ENCODE results near the gene PRSS27. TPM values are rescaled to one million over a fixed set of nuclear protein-coding genes. Genes with fewer than 3 reads are reported as not detected.

PRSS27 gene
- total RNA-seq, 1 experiment from 2014 or later: 14.8 TPM

GRCh38 chr16:2713985-2714774, 5.8 kb downstream of the PRSS27 start:
- H3K9me3 ChIP-seq (ENCODE audit: insufficient read depth, low read depth): no peaks in the 10 kb centered on the region
- peaks cover 6% of the 10 kb centered on the region; the same call in 1 of the 2 replicates for H4K20me1 ChIP-seq (ENCODE audit: insufficient read depth)
- no peaks in the 10 kb centered on the region for H3K36me3 ChIP-seq (ENCODE audit: low read depth)
- intact Hi-C loops (cut with micrococcal nuclease; ENCODE audit: unreplicated experiment): no loop called here
- H3K27ac ChIP-seq: no peak overlapping the region
- DNase-seq: no peak
- no peaks in the 10 kb centered on the region for H3K27me3 ChIP-seq (ENCODE audit: insufficient read depth, low read depth)
- CTCF ChIA-PET: no interaction called here
- peaks cover 9% of the 10 kb centered on the region for H3K4me1 ChIP-seq (replicated peaks; ENCODE audit: insufficient read depth)
- 0 out of 2 replicates have a peak, but pooled peaks cover 4% of the 10 kb centered on the region for H3K79me2 ChIP-seq (ENCODE audit: low read depth)
- no TSS peak for BruUV-seq (replicated peaks)
- H3K4me3 ChIP-seq: no peak overlapping the region
- POLR2A ChIA-PET (ENCODE audit: unreplicated experiment): no interaction called here
- H2AFZ ChIP-seq: no peak overlapping the region
- peaks cover 7% of the 10 kb centered on the region; the same call in 1 of the 2 replicates for H3F3A ChIP-seq (ENCODE audit: insufficient read depth, low read depth)
- TF ChIP-seq EZH2 (IDR thresholded peaks at IDR 0.05; ENCODE audit: low read depth) (no peak), CTCF (conservative IDR thresholded peaks at IDR 0.05) (no peak)
- no peak overlapping the region for H3K4me2 ChIP-seq
- no peaks in the 10 kb centered on the region for H3K9me2 ChIP-seq (ENCODE audit: insufficient read depth)

GRCh38 chr16:2713523-2713922, 6.5 kb downstream of the PRSS27 start:
- no peak overlapping the region for H3K4me3 ChIP-seq
- no peak overlapping the region for H3K4me2 ChIP-seq
- no peak for TF ChIP-seq EZH2 (IDR thresholded peaks at IDR 0.05; ENCODE audit: low read depth)
- H3K9me3 ChIP-seq (ENCODE audit: insufficient read depth, low read depth): no peaks in the 10 kb centered on the region
- ChIA-PET POLR2A (ENCODE audit: unreplicated experiment) (no interaction called here), CTCF (no interaction called here)
- no peak for DNase-seq
- 0 out of 2 replicates have a peak, but pooled peaks cover 2% of the 10 kb centered on the region for H3K79me2 ChIP-seq (ENCODE audit: low read depth)
- no peaks in the 10 kb centered on the region for H3K9me2 ChIP-seq (ENCODE audit: insufficient read depth)
- intact Hi-C loops (cut with micrococcal nuclease; ENCODE audit: unreplicated experiment): no loop called here
- H3K27me3 ChIP-seq (ENCODE audit: insufficient read depth, low read depth): no peaks in the 10 kb centered on the region
- H3K4me1 ChIP-seq (replicated peaks; ENCODE audit: insufficient read depth): peaks cover 3% of the 10 kb centered on the region
- no TSS peak for BruUV-seq (replicated peaks)
- H2AFZ ChIP-seq: no peak overlapping the region
- H3K27ac ChIP-seq: no peak overlapping the region
- H3F3A ChIP-seq (ENCODE audit: insufficient read depth, low read depth): peaks cover under 1% of the 10 kb centered on the region; the same call in 1 of the 2 replicates
- H4K20me1 ChIP-seq (ENCODE audit: insufficient read depth): no peaks in the 10 kb centered on the region; the same call in 1 of the 2 replicates
- H3K36me3 ChIP-seq (ENCODE audit: low read depth): no peaks in the 10 kb centered on the region

GRCh38 chr16:2712546-2712945, 7.5 kb downstream of the PRSS27 start:
- Histone ChIP-seq H3K4me2 (no peak overlapping the region), H3K9me2 (ENCODE audit: insufficient read depth) (no peaks in the 10 kb centered on the region), H4K20me1 (ENCODE audit: insufficient read depth) (no peaks in the 10 kb centered on the region), H3K27ac (no peak overlapping the region), H3K4me3 (no peak overlapping the region), H3K9me3 (ENCODE audit: insufficient read depth, low read depth) (no peaks in the 10 kb centered on the region), H3K36me3 (ENCODE audit: low read depth) (no peaks in the 10 kb centered on the region), H3K27me3 (ENCODE audit: insufficient read depth, low read depth) (no peaks in the 10 kb centered on the region), H3F3A (ENCODE audit: insufficient read depth, low read depth) (no peaks in the 10 kb centered on the region; the same call in 1 of the 2 replicates), H2AFZ (no peak overlapping the region), H3K4me1 (replicated peaks; ENCODE audit: insufficient read depth) (no peaks in the 10 kb centered on the region), H3K79me2 (ENCODE audit: low read depth) (no peaks in the 10 kb centered on the region)
- no TSS peak for BruUV-seq (replicated peaks)
- no peak for DNase-seq
- TF ChIP-seq EZH2 (IDR thresholded peaks at IDR 0.05; ENCODE audit: low read depth) (no peak), CTCF (conservative IDR thresholded peaks at IDR 0.05) (no peak)
- POLR2A ChIA-PET (ENCODE audit: unreplicated experiment): no interaction called here
- intact Hi-C loops (cut with micrococcal nuclease; ENCODE audit: unreplicated experiment): no loop called here
- CTCF ChIA-PET: no interaction called here

Data from PC-9 (cell line).